RWPE2 (cell line): ENCODE data around the gene SLC13A5.

Source experiments
- ATAC-seq: fragments of 200-7000 bp; cut with Tn5 transposase; 3 replicates; pipeline ENCODE4 v1.9.1; 2021; ENCODE audit warnings: low read depth
- DNase-seq: peaks from one replicate; pipeline ENCODE4 v3.0.0-alpha.2; 2020; ENCODE audit warnings: low spot score
- H3K27ac ChIP-seq: fragments of 450-650 bp; 2 replicates; pipeline ENCODE4 v1.5.1; 2017; ENCODE audit warnings: mild to moderate bottlenecking; ENCODE audit not compliant: poor library complexity, severe bottlenecking
- H3K27me3 ChIP-seq: fragments of 250-450 bp; sonication (Bioruptor Pico); 2 replicates; pipeline ENCODE4 v1.5.1; 2021; ENCODE audit warnings: mild to moderate bottlenecking, moderate library complexity; ENCODE audit not compliant: insufficient read depth, poor library complexity, severe bottlenecking
- H3K36me3 ChIP-seq: fragments of 250-450 bp; sonication (Bioruptor Pico); 2 replicates; pipeline ENCODE4 v1.5.1; 2020; ENCODE audit warnings: low read depth, mild to moderate bottlenecking, moderate library complexity
- H3K4me1 ChIP-seq: fragments of 250-450 bp; sonication (Bioruptor Pico); 2 replicates; pipeline ENCODE4 v1.5.1; 2021; ENCODE audit warnings: mild to moderate bottlenecking, moderate library complexity; ENCODE audit not compliant: insufficient read depth, poor library complexity, severe bottlenecking
- H3K4me3 ChIP-seq: fragments of 250-450 bp; sonication (Bioruptor Pico); 2 replicates; pipeline ENCODE4 v1.5.1; 2021; ENCODE audit warnings: mild to moderate bottlenecking, moderate library complexity; ENCODE audit not compliant: severe bottlenecking
- H3K9me3 ChIP-seq: fragments of 250-450 bp; sonication (Bioruptor Pico); 2 replicates; pipeline ENCODE4 v1.5.1; 2021; ENCODE audit warnings: mild to moderate bottlenecking, moderate library complexity; ENCODE audit not compliant: severe bottlenecking
- CTCF ChIP-seq: fragments of 450-650 bp; IDR thresholded peaks from one replicate; pipeline ENCODE4 v1.5.1; 2017; ENCODE audit warnings: mild to moderate bottlenecking, moderate library complexity; ENCODE audit not compliant: poor library complexity, severe bottlenecking

SLC13A5 gene

GRCh38 chr17:6681176-6681575 lies 32.0 kb downstream of the SLC13A5 start:
- Histone ChIP-seq H3K36me3 (no peaks in the 10 kb centered on the region), H3K27ac (peak overlapping the region; percentile 41), H3K9me3 (no peaks in the 10 kb centered on the region), H3K4me3 (no peak overlapping the region), H3K27me3 (no peaks in the 10 kb centered on the region), H3K4me1 (peaks cover 27% of the 10 kb centered on the region)
- TF ChIP-seq CTCF: no peak
- DNase-seq: no peak
- ATAC-seq: no peak

- no peaks in the 10 kb centered on the region for H3K27me3 ChIP-seq
- H3K4me1 ChIP-seq: peaks cover 27% of the 10 kb centered on the region
- H3K27ac ChIP-seq: peak overlapping the region; percentile 34
- no peaks in the 10 kb centered on the region for H3K36me3 ChIP-seq
- TF ChIP-seq CTCF: no peak
- ATAC-seq (peak; percentile 75), DNase-seq (no peak)
- no peak overlapping the region for H3K4me3 ChIP-seq
- no peaks in the 10 kb centered on the region for H3K9me3 ChIP-seq
Observed at GRCh38 chr17:6679241-6679640, 33.9 kb downstream of the SLC13A5 start.

- no peaks in the 10 kb centered on the region for H3K27me3 ChIP-seq
- no peak overlapping the region for H3K27ac ChIP-seq
- DNase-seq: no peak
- peaks cover 27% of the 10 kb centered on the region for H3K4me1 ChIP-seq
- no peak for ATAC-seq
- H3K9me3 ChIP-seq: no peaks in the 10 kb centered on the region
- no peak for TF ChIP-seq CTCF
- no peaks in the 10 kb centered on the region for H3K36me3 ChIP-seq
- no peak overlapping the region for H3K4me3 ChIP-seq
Observed at GRCh38 chr17:6677946-6678345, 35.2 kb downstream of the SLC13A5 start.

GRCh38 chr17:6677158-6677831 lies 35.9 kb downstream of the SLC13A5 start:
- no peaks in the 10 kb centered on the region for H3K36me3 ChIP-seq
- no peak overlapping the region for H3K27ac ChIP-seq
- H3K4me3 ChIP-seq: no peak overlapping the region
- DNase-seq: no peak
- H3K27me3 ChIP-seq: no peaks in the 10 kb centered on the region
- no peaks in the 10 kb centered on the region for H3K9me3 ChIP-seq
- H3K4me1 ChIP-seq: peaks cover 27% of the 10 kb centered on the region
- TF ChIP-seq CTCF: no peak
- no peak for ATAC-seq

- no peak for TF ChIP-seq CTCF
- no peaks in the 10 kb centered on the region for H3K27me3 ChIP-seq
- H3K4me1 ChIP-seq: peaks cover 23% of the 10 kb centered on the region
- H3K27ac ChIP-seq: no peak overlapping the region
- H3K9me3 ChIP-seq: no peaks in the 10 kb centered on the region
- no peak for DNase-seq
- H3K36me3 ChIP-seq: no peaks in the 10 kb centered on the region
- no peak overlapping the region for H3K4me3 ChIP-seq
- ATAC-seq: no peak
Observed at GRCh38 chr17:6676802-6677157, 36.4 kb downstream of the SLC13A5 start.
